Liver (tissue), 2 donors: ENCODE data around the gene CCNE1.

ENCODE experiments used
- JUND ChIP-seq, 2 donors: IDR thresholded peaks; 2 replicates each; pipeline ENCODE4 v1.6.1; 2016; ENCODE audit warnings: antibody characterized with exemption in 2 of 2
- MAX ChIP-seq: IDR thresholded peaks from 2 replicates; pipeline ENCODE4 v1.6.1; 2016; ENCODE audit warnings: antibody characterized with exemption
- donor health status: healthy.

GRCh38 chr19:29837448-29837981 lies 25.7 kb downstream of the CCNE1 start:
- no peak for TF ChIP-seq MAX
- TF ChIP-seq JUND (IDR thresholded peaks at IDR 0.05): no peak
